Measurements from ENCODE around the gene RPS16. TPM values are rescaled to one million over a fixed set of nuclear protein-coding genes. Genes with fewer than 3 reads are reported as not detected.

The RPS16 gene
- total and polyA plus RNA-seq, 2 of the 13 experiments (the other 11 are each of a cell fraction or from before 2014, with no cell fraction given), result 488 to 2,583 TPM

DNA sequence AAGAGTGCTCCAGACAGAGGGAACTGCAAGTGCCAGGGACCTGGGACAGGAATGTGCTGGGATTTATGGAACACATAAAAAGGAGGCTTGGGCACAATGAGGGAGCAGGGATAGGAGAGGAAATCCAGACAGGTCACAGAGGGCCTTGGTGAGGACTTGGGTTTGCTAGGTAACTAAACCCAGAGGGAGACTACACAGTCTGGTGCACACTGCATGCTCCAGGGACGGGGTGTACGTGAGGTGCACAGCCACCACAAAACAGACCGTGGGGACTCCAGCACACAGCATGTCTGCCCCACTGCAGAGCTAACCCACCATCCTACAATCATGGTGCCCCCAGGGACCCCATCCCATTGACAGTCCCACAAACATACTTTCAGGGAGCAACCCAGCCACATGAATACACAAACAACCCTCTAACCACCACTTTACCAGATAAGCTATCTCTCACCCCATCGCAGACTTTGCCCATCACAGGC is 34.6 kb downstream of the RPS16 start (continued):
- TF ChIP-seq, protein P1, sequence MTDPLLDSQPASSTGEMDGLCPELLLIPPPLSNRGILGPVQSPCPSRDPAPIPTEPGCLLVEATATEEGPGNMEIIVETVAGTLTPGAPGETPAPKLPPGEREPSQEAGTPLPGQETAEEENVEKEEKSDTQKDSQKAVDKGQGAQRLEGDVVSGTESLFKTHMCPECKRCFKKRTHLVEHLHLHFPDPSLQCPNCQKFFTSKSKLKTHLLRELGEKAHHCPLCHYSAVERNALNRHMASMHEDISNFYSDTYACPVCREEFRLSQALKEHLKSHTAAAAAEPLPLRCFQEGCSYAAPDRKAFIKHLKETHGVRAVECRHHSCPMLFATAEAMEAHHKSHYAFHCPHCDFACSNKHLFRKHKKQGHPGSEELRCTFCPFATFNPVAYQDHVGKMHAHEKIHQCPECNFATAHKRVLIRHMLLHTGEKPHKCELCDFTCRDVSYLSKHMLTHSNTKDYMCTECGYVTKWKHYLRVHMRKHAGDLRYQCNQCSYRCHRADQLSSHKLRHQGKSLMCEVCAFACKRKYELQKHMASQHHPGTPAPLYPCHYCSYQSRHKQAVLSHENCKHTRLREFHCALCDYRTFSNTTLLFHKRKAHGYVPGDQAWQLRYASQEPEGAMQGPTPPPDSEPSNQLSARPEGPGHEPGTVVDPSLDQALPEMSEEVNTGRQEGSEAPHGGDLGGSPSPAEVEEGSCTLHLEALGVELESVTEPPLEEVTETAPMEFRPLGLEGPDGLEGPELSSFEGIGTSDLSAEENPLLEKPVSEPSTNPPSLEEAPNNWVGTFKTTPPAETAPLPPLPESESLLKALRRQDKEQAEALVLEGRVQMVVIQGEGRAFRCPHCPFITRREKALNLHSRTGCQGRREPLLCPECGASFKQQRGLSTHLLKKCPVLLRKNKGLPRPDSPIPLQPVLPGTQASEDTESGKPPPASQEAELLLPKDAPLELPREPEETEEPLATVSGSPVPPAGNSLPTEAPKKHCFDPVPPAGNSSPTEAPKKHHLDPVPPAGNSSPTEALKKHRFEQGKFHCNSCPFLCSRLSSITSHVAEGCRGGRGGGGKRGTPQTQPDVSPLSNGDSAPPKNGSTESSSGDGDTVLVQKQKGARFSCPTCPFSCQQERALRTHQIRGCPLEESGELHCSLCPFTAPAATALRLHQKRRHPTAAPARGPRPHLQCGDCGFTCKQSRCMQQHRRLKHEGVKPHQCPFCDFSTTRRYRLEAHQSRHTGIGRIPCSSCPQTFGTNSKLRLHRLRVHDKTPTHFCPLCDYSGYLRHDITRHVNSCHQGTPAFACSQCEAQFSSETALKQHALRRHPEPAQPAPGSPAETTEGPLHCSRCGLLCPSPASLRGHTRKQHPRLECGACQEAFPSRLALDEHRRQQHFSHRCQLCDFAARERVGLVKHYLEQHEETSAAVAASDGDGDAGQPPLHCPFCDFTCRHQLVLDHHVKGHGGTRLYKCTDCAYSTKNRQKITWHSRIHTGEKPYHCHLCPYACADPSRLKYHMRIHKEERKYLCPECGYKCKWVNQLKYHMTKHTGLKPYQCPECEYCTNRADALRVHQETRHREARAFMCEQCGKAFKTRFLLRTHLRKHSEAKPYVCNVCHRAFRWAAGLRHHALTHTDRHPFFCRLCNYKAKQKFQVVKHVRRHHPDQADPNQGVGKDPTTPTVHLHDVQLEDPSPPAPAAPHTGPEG (CRISPR knock-in tag; IDR thresholded peaks at IDR 0.05), result no peak
- peak; percentile 22; the same call in 1 of the 2 replicates for TF ChIP-seq SOX13 (IDR thresholded peaks at IDR 0.05)
- no peak for TF ChIP-seq SOX13 (CRISPR knock-in tag; conservative IDR thresholded peaks at IDR 0.05 in 1 of 2, IDR thresholded peaks at IDR 0.05 in 1 of 2)
- no peak for TF ChIP-seq ZNF251 (CRISPR knock-in tag; IDR thresholded peaks at IDR 0.05)
- TF ChIP-seq, protein P2, sequence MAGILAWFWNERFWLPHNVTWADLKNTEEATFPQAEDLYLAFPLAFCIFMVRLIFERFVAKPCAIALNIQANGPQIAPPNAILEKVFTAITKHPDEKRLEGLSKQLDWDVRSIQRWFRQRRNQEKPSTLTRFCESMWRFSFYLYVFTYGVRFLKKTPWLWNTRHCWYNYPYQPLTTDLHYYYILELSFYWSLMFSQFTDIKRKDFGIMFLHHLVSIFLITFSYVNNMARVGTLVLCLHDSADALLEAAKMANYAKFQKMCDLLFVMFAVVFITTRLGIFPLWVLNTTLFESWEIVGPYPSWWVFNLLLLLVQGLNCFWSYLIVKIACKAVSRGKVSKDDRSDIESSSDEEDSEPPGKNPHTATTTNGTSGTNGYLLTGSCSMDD (CRISPR knock-in tag; IDR thresholded peaks at IDR 0.05), result no peak
- TF ChIP-seq CENPT (CRISPR knock-in tag; IDR thresholded peaks at IDR 0.05; ENCODE audit: low read depth), result 0 out of 2 replicates have a peak, but pooled peaks have one; percentile 7
- TF ChIP-seq POLR2AphosphoS2 (IDR thresholded peaks at IDR 0.05; ENCODE audit: low read depth, low read length), result no peak
- TF ChIP-seq, protein P3, sequence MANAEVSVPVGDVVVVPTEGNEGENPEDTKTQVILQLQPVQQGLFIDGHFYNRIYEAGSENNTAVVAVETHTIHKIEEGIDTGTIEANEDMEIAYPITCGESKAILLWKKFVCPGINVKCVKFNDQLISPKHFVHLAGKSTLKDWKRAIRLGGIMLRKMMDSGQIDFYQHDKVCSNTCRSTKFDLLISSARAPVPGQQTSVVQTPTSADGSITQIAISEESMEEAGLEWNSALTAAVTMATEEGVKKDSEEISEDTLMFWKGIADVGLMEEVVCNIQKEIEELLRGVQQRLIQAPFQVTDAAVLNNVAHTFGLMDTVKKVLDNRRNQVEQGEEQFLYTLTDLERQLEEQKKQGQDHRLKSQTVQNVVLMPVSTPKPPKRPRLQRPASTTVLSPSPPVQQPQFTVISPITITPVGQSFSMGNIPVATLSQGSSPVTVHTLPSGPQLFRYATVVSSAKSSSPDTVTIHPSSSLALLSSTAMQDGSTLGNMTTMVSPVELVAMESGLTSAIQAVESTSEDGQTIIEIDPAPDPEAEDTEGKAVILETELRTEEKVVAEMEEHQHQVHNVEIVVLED (CRISPR knock-in tag; IDR thresholded peaks at IDR 0.05; ENCODE audit: borderline replicate concordance), result no peak
- peak in 1 of 2 experiments; percentile 41; a peak in 1 of 4 replicates for TF ChIP-seq MAFK (conservative IDR thresholded peaks at IDR 0.05 in 1 of 2, IDR thresholded peaks at IDR 0.05 in 1 of 2; ENCODE audit: low read length in 2 of 2)
- TF ChIP-seq ARNT (IDR thresholded peaks at IDR 0.05), result no peak
- TF ChIP-seq ATRX (CRISPR knock-in tag; IDR thresholded peaks at IDR 0.05; ENCODE audit: borderline replicate concordance), result no peak
- TF ChIP-seq TOE1 (CRISPR knock-in tag; IDR thresholded peaks at IDR 0.05), result no peak
- TF ChIP-seq ATF7-NPFF (CRISPR knock-in tag; IDR thresholded peaks at IDR 0.05; ENCODE audit: low read depth), result no peak
- no peak for TF ChIP-seq ZSCAN20 (CRISPR knock-in tag; IDR thresholded peaks at IDR 0.05; ENCODE audit: borderline replicate concordance)
- TF ChIP-seq FOXP1 (IDR thresholded peaks at IDR 0.05), result no peak
- peak; percentile 43; the same call in 1 of the 2 replicates for TF ChIP-seq FOXP1 (CRISPR knock-in tag; IDR thresholded peaks at IDR 0.05)
- TF ChIP-seq, protein P4, sequence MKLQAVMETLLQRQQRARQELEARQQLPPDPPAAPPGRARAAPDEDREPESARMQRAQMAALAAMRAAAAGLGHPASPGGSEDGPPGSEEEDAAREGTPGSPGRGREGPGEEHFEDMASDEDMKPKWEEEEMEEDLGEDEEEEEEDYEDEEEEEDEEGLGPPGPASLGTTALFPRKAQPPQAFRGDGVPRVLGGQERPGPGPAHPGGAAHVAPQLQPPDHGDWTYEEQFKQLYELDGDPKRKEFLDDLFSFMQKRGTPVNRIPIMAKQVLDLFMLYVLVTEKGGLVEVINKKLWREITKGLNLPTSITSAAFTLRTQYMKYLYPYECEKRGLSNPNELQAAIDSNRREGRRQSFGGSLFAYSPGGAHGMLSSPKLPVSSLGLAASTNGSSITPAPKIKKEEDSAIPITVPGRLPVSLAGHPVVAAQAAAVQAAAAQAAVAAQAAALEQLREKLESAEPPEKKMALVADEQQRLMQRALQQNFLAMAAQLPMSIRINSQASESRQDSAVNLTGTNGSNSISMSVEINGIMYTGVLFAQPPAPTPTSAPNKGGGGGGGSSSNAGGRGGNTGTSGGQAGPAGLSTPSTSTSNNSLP (IDR thresholded peaks at IDR 0.05; ENCODE audit: low read depth, low read length), result no peak
- no peak for TF ChIP-seq KLF16 (CRISPR knock-in tag; IDR thresholded peaks at IDR 0.05)
- TF ChIP-seq, protein P5, sequence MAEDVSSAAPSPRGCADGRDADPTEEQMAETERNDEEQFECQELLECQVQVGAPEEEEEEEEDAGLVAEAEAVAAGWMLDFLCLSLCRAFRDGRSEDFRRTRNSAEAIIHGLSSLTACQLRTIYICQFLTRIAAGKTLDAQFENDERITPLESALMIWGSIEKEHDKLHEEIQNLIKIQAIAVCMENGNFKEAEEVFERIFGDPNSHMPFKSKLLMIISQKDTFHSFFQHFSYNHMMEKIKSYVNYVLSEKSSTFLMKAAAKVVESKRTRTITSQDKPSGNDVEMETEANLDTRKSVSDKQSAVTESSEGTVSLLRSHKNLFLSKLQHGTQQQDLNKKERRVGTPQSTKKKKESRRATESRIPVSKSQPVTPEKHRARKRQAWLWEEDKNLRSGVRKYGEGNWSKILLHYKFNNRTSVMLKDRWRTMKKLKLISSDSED (CRISPR knock-in tag; IDR thresholded peaks at IDR 0.05), result no peak

All from HepG2 (cell line).